Hippocampal formation (tissue), 2 donors: Measurements from ENCODE around the gene RAD51AP1.

Experiments
- DNase-seq, 2 donors: peaks; one replicate each; lab custom pipeline; 2025; lab: John Stamatoyannopoulos, UW

Gene RAD51AP1

GRCh38 chr12:4545195-4545594, 6.5 kb downstream of the RAD51AP1 start:
- no peak for DNase-seq

GRCh38 chr12:4552191-4552590, 13.5 kb downstream of the RAD51AP1 start:
- DNase-seq: no peak

GRCh38 chr12:4553943-4554342, 15.3 kb downstream of the RAD51AP1 start:
- no peak for DNase-seq

- DNase-seq: no peak
Measured at GRCh38 chr12:4555804-4556203, 17.1 kb downstream of the RAD51AP1 start.

GRCh38 chr12:4556735-4557530, 18.2 kb downstream of the RAD51AP1 start:
- DNase-seq: no peak

- no peak for DNase-seq
Measured at GRCh38 chr12:4557586-4557985, 18.9 kb downstream of the RAD51AP1 start.

- DNase-seq: no peak
Measured at GRCh38 chr12:4558171-4558570, 19.5 kb downstream of the RAD51AP1 start.

- peak; percentile 4 to 56 for DNase-seq
Measured at GRCh38 chr12:4562034-4562657, 23.5 kb downstream of the RAD51AP1 start, which contains the start of gene DYRK4. TSS of gene DYRK4 (plus strand) at chr12:4562208. CDS start at chr12:4562246, 38 bp downstream.

GRCh38 chr12:4563336-4563735, 24.6 kb downstream of the RAD51AP1 start:
- no peak for DNase-seq

GRCh38 chr12:4564818-4565217, 26.1 kb downstream of the RAD51AP1 start:
- DNase-seq: peak in 1 of 2 donors; percentile 2

- peak in 1 of 2 donors; percentile 1 for DNase-seq
Measured at GRCh38 chr12:4566474-4566873, 27.8 kb downstream of the RAD51AP1 start.

GRCh38 chr12:4567073-4567881, 28.6 kb downstream of the RAD51AP1 start:
- peak in 1 of 2 donors; percentile 17 for DNase-seq

- no peak for DNase-seq
Measured at GRCh38 chr12:4569261-4569660, 30.6 kb downstream of the RAD51AP1 start.

GRCh38 chr12:4572680-4573079, 34.0 kb downstream of the RAD51AP1 start:
- DNase-seq: no peak

- DNase-seq: no peak
Measured at GRCh38 chr12:4579305-4580102, 40.8 kb downstream of the RAD51AP1 start.

- no peak for DNase-seq
Measured at GRCh38 chr12:4580281-4580688, 41.6 kb downstream of the RAD51AP1 start.

GRCh38 chr12:4584281-4584680, 45.6 kb downstream of the RAD51AP1 start:
- DNase-seq: no peak

GRCh38 chr12:4584896-4585295, 46.2 kb downstream of the RAD51AP1 start:
- no peak for DNase-seq

GRCh38 chr12:4586500-4586899, 47.8 kb downstream of the RAD51AP1 start:
- DNase-seq: no peak

- no peak for DNase-seq
Measured at GRCh38 chr12:4587108-4587507, 48.4 kb downstream of the RAD51AP1 start.

GRCh38 chr12:4588916-4589315, 50.2 kb downstream of the RAD51AP1 start:
- no peak for DNase-seq

- DNase-seq: no peak
Measured at GRCh38 chr12:4589941-4590340, 51.3 kb downstream of the RAD51AP1 start.
